ENCODE data around the gene HDAC4. TPM values are rescaled to one million over a fixed set of nuclear protein-coding genes. Genes with fewer than 3 reads are reported as not detected.

The HDAC4 gene
- total and polyA plus RNA-seq, 9 of the 15 experiments (the other 6 are each of a cell fraction or from before 2014, with no cell fraction given), result 0.11 to 20.2 (median 4.0) TPM

- peaks cover 3% of the 10 kb centered on the region; the same call in 1 of the 2 replicates for H3K9me3 ChIP-seq (replicated peaks; ENCODE audit: control insufficient read depth, insufficient read depth, low read depth, low read length)
- WGBS (ENCODE audit: insufficient coverage, low coverage, missing lambda C conversion rate), result 74% methylated on average over 5 of the region's 8 CpGs
- DNase-seq (ENCODE audit: extremely low read depth in 1 of 4, low spot score in 3 of 4), result no peak
- no peak for ATAC-seq
- H3K9me1 ChIP-seq (ENCODE audit: control insufficient read depth, insufficient read depth, low read length), result no peaks in the 10 kb centered on the region
- intact Hi-C loops (cut with micrococcal nuclease), result no loop called here
- ChIA-PET CTCF (ENCODE audit: low intra/inter-chr PET ratio) (no interaction called here), POLR2A (no interaction called here)
- H3K36me3 ChIP-seq (ENCODE audit: control insufficient read depth, insufficient read depth, low read length), result peaks cover 27% of the 10 kb centered on the region; the same call in 2 of the 3 replicates
- H3K79me2 ChIP-seq (ENCODE audit: control insufficient read depth, insufficient read depth, low read length), result no peaks in the 10 kb centered on the region
- no peak for FAIRE-seq
- TF ChIP-seq ZNF133 (CRISPR knock-in tag; IDR thresholded peaks at IDR 0.05) (no peak), TEAD1 (CRISPR knock-in tag; IDR thresholded peaks at IDR 0.05) (no peak), MLLT1 (IDR thresholded peaks at IDR 0.05) (no peak), POLR2AphosphoS2 (IDR thresholded peaks at IDR 0.05; ENCODE audit: low read length) (no peak), SUPT5H (IDR thresholded peaks at IDR 0.05) (no peak), COPS2 (conservative IDR thresholded peaks at IDR 0.05) (no peak), ZNF212 (CRISPR knock-in tag; IDR thresholded peaks at IDR 0.05) (no peak), PRMT5 (CRISPR knock-in tag; IDR thresholded peaks at IDR 0.05) (no peak), RFX5 (IDR thresholded peaks at IDR 0.05; ENCODE audit: low read depth, low read length) (no peak), ZC3H8 (IDR thresholded peaks at IDR 0.05) (no peak), BRD4 (IDR thresholded peaks at IDR 0.05) (no peak), BCOR (IDR thresholded peaks at IDR 0.05) (no peak), ZNF609 (CRISPR knock-in tag; IDR thresholded peaks at IDR 0.05; ENCODE audit: borderline replicate concordance) (no peak), HIVEP1 (CRISPR knock-in tag; IDR thresholded peaks at IDR 0.05) (no peak), SMARCC2 (IDR thresholded peaks at IDR 0.05; ENCODE audit: low read depth) (no peak), ZNF76 (CRISPR knock-in tag; IDR thresholded peaks at IDR 0.05; ENCODE audit: borderline replicate concordance) (no peak), ZNF280A (IDR thresholded peaks at IDR 0.05; ENCODE audit: low read depth, partially characterized antibody) (no peak)
- no peak overlapping the region for H3K4me3 ChIP-seq
- in situ Hi-C loops (cut with MboI), result no loop called here
- no peaks in the 10 kb centered on the region for H3K4me1 ChIP-seq (replicated peaks in 1 of 2; ENCODE audit: control insufficient read depth in 2 of 2, insufficient read depth in 2 of 2, low read length in 2 of 2)
- no peak overlapping the region for H2AFZ ChIP-seq (ENCODE audit: low read depth, low read length)
- no peak overlapping the region for H3K9ac ChIP-seq (ENCODE audit: insufficient read depth in 1 of 2, low read depth in 2 of 2, low read length in 2 of 2)
- no TSS peak for BruUV-seq (replicated peaks)
- no peak overlapping the region for H3K4me2 ChIP-seq (ENCODE audit: insufficient read depth, low read length)
- no peaks in the 10 kb centered on the region for H4K20me1 ChIP-seq (replicated peaks; ENCODE audit: control insufficient read depth, insufficient read depth, low read length)
- no peak overlapping the region for H3K27ac ChIP-seq (ENCODE audit: extremely low read depth, low read depth, low read length)
- H3K27me3 ChIP-seq (ENCODE audit: control insufficient read depth in 2 of 2, insufficient read depth in 2 of 2, low read length in 2 of 2), result no peaks in the 10 kb centered on the region
These were observed 271.5 kb downstream of the HDAC4 start for GRCh38 chr2:239129147-239129920.
